Suprapubic skin (tissue), 4 donors: ENCODE results near the gene LILRA5. TPM values are rescaled to one million over a fixed set of nuclear protein-coding genes. Genes with fewer than 3 reads are reported as not detected.

Experiments used
- DNase-seq, 2 donors: peaks; one replicate each; pipeline ENCODE4 v3.0.0-alpha.2; 2019; ENCODE audit warnings: low spot score in 2 of 2
- H3K27ac ChIP-seq: fragments of 200-600 bp; sonication (generic); one replicate; pipeline ENCODE4 v1.5.1; 2019
- H3K27me3 ChIP-seq: fragments of 200-600 bp; sonication (generic); one replicate; pipeline ENCODE4 v1.5.1; 2019
- H3K36me3 ChIP-seq: fragments of 200-600 bp; sonication (generic); one replicate; pipeline ENCODE4 v1.5.1; 2019
- H3K4me1 ChIP-seq: fragments of 200-600 bp; sonication (generic); one replicate; pipeline ENCODE4 v1.5.1; 2019
- H3K4me3 ChIP-seq: fragments of 200-600 bp; sonication (generic); one replicate; pipeline ENCODE4 v1.5.1; 2019; ENCODE audit warnings: mild to moderate bottlenecking
- H3K9me3 ChIP-seq: fragments of 200-600 bp; sonication (generic); one replicate; pipeline ENCODE4 v1.5.1; 2019
- EP300 ChIP-seq: sonication (generic); formaldehyde crosslinking; IDR thresholded peaks from one replicate; pipeline ENCODE4 v1.6.1; 2017; ENCODE audit warnings: antibody characterized with exemption
- POLR2A ChIP-seq, 2 donors: fragments of 450-650 bp; IDR thresholded peaks; one replicate each; pipeline ENCODE4 v1.6.1; 2017; ENCODE audit warnings: antibody characterized with exemption in 2 of 2, mild to moderate bottlenecking in 2 of 2, moderate library complexity in 2 of 2
- POLR2AphosphoS5 ChIP-seq, 3 donors: sonication (generic); formaldehyde crosslinking; IDR thresholded peaks; one replicate each; pipeline ENCODE4 v1.6.1; 2017; ENCODE audit warnings: antibody characterized with exemption in 3 of 3
- WGBS: methylation state at CpG from one replicate; pipeline ENCODE4 v1.1.5; 2018; 5-methylcytosine and 5-hydroxymethylcytosine counted together
- total RNA-seq, 4 donors: library from RNA; depleted of rRNA; stranded (reverse); fragments of >200 nt; gene quantifications; one replicate each; pipeline ENCODE4 v1.1.0, GENCODE V29; 2016
- TF ChIP-seq, protein P1 (sequence below), 2 donors: fragments of 200-600 bp in 1 of 2; fragments of 450-650 bp in 1 of 2; sonication (generic) in 1 of 2; IDR thresholded peaks; one replicate each; pipeline ENCODE4 v1.5.1; 2016 to 2019; ENCODE audit warnings: antibody characterized with exemption in 2 of 2, mild to moderate bottlenecking in 1 of 2, moderate library complexity in 1 of 2

LILRA5 gene
- total RNA-seq, 4 donors from 2014 or later: not detected

DNA sequence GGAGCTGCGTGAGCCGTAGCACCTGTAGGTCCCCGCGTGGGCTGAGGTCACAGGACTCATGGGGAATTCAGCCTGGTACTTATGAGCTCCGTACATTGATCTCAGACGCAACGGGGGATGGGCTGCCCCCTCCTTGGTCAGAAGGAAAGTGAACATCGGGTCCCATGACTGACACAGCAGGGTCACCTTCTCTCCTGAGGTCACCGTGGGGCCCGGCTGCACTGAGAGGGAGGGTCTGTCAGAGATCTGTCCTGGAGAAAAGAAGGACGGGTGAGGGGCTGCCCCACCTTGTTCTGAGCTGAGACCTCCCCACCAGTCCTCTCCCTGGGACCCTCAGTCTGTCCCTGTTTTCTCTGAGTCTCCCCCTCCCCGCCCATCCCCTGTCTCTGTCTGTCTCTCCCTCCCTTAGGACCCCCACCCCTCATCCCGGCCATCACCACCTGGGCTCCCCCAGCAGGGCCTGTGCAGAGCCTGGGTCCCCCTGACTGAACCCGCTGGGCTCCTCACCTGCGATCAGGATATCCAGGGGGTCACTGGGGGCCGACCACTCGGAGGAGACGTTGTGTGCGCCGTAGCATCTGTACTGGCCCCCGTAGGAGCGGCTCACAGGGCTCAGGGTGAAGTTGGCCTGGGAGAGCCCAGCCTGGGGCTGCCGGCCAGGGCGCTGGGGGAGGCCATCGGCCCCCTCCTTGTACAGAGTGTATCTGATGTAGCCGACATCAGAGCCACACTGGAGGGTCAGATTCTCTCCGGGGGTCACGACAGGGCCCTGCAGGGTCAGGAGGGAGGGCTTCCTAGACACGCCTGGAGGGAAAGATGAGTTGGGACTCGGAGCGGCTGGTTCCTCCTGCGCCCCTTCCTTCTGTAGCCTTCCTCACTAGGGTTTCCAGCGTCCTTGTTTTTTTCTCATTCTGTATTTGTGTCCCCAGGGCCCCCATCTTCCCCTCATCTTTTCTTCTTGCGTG, 24.2 kb upstream of the LILRA5 start:
- DNase-seq: no peak
- no peak overlapping the region for H3K4me3 ChIP-seq
- TF ChIP-seq, protein P1, sequence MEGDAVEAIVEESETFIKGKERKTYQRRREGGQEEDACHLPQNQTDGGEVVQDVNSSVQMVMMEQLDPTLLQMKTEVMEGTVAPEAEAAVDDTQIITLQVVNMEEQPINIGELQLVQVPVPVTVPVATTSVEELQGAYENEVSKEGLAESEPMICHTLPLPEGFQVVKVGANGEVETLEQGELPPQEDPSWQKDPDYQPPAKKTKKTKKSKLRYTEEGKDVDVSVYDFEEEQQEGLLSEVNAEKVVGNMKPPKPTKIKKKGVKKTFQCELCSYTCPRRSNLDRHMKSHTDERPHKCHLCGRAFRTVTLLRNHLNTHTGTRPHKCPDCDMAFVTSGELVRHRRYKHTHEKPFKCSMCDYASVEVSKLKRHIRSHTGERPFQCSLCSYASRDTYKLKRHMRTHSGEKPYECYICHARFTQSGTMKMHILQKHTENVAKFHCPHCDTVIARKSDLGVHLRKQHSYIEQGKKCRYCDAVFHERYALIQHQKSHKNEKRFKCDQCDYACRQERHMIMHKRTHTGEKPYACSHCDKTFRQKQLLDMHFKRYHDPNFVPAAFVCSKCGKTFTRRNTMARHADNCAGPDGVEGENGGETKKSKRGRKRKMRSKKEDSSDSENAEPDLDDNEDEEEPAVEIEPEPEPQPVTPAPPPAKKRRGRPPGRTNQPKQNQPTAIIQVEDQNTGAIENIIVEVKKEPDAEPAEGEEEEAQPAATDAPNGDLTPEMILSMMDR (IDR thresholded peaks at IDR 0.05): no peak
- TF ChIP-seq POLR2A (IDR thresholded peaks at IDR 0.05): no peak
- no peak for TF ChIP-seq POLR2AphosphoS5 (IDR thresholded peaks at IDR 0.05)
- TF ChIP-seq EP300: no peak
- 65% methylated on average over 14 of the region's 34 CpGs for WGBS
- H3K36me3 ChIP-seq: no peaks in the 10 kb centered on the region
- H3K4me1 ChIP-seq: no peaks in the 10 kb centered on the region
- H3K27me3 ChIP-seq: peaks cover 6% of the 10 kb centered on the region
- no peaks in the 10 kb centered on the region for H3K9me3 ChIP-seq
- no peak overlapping the region for H3K27ac ChIP-seq

DNA sequence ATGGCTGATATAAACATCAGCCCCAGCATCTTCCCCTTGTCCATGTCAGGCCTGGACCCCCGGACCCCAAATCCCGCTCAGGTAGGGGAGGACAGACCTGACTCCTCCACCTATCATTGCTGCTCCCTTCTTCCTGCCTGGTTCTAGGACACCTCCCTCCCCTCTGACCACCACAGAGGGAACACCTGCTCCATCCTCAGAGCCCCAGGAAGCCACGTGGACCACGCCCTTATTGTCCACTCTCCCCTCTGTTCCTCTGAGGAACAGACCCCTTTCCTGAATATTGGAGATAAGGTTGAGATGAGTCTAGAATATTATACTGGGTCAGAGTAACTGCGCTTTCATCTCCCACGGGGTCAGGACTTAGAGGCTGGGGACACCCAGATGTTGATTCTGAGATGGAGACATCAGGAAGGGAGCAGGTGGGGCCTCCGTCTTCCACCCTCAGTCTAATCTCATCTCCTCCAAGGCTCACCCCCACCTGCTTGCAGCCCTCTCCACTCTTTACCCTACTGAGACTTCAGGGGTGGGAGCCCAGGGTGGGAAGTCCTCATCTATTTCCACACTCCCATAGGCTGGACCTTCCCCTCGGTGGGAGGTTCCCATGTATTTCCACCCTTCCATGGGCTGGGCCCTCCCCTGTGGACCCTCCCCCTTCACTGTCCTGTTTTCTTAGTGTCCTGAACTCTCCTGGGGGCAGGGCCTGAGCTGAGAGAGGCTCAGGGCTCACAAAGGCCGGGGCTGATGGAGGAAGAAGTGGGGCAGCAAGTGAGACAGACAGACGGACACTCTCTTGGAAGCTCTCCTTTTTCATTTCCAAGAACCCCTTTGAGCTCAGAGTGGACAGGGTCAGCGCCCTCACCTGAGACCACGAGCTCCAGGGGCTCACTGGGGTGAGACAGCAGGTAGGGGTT, 23.3 kb upstream of the LILRA5 start:
- DNase-seq: no peak
- Histone ChIP-seq H3K4me1 (no peaks in the 10 kb centered on the region), H3K4me3 (no peak overlapping the region), H3K9me3 (no peaks in the 10 kb centered on the region), H3K27ac (no peak overlapping the region), H3K36me3 (no peaks in the 10 kb centered on the region), H3K27me3 (peaks cover 10% of the 10 kb centered on the region)
- no peak for TF ChIP-seq POLR2A (IDR thresholded peaks at IDR 0.05)
- 79% methylated on average over 11 of the region's 12 CpGs for WGBS

DNA sequence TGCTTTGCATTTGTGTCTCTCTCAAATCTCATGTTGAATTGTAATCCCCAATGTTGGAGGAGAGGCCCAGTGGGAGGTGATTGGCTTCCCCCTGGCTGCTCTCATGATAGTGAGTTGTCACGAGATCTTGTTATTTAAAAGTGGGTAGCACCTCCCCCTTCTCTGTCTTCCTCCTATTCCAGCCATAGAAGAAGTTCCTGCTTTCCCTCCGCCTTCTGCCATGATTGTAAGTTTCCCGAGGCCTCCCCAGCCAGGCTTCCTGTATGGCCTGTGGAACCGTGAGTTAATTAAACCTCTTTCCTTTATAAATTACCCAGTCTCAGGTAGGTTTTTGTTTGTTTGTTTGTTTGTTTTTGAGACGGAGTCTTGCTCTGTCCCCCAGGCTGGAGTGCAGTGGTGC, 22.2 kb upstream of the LILRA5 start:
- TF ChIP-seq POLR2A (IDR thresholded peaks at IDR 0.05) (no peak), EP300 (no peak), POLR2AphosphoS5 (IDR thresholded peaks at IDR 0.05) (no peak)
- TF ChIP-seq, protein P1 (IDR thresholded peaks at IDR 0.05): no peak
- no peak for DNase-seq
- H3K4me3 ChIP-seq: no peak overlapping the region
- no peaks in the 10 kb centered on the region for H3K4me1 ChIP-seq
- WGBS: 47% methylated on average over 5 of the region's 5 CpGs
- no peaks in the 10 kb centered on the region for H3K9me3 ChIP-seq
- H3K27me3 ChIP-seq: peaks cover 10% of the 10 kb centered on the region
- H3K27ac ChIP-seq: no peak overlapping the region
- H3K36me3 ChIP-seq: no peaks in the 10 kb centered on the region

GRCh38 chr19:54333586-54334298, 20.8 kb upstream of the LILRA5 start:
- DNase-seq: no peak
- TF ChIP-seq POLR2A (IDR thresholded peaks at IDR 0.05) (no peak), EP300 (no peak), POLR2AphosphoS5 (IDR thresholded peaks at IDR 0.05) (no peak)
- TF ChIP-seq, protein P1 (IDR thresholded peaks at IDR 0.05): no peak
- WGBS: 87% methylated on average over 3 of the region's 3 CpGs

GRCh38 chr19:54332149-54332548, 19.2 kb upstream of the LILRA5 start:
- WGBS: 58% methylated on average over 4 of the region's 7 CpGs
- no peak for DNase-seq

More at GRCh38 chr19:54333586-54334298, 20.8 kb upstream of the LILRA5 start:
- Histone ChIP-seq H3K27me3 (peaks cover 10% of the 10 kb centered on the region), H3K36me3 (no peaks in the 10 kb centered on the region), H3K9me3 (no peaks in the 10 kb centered on the region), H3K4me3 (no peak overlapping the region), H3K27ac (no peak overlapping the region), H3K4me1 (no peaks in the 10 kb centered on the region)

More at GRCh38 chr19:54332149-54332548, 19.2 kb upstream of the LILRA5 start:
- no peak overlapping the region for H3K4me3 ChIP-seq
- no peaks in the 10 kb centered on the region for H3K9me3 ChIP-seq
- H3K36me3 ChIP-seq: no peaks in the 10 kb centered on the region
- H3K27me3 ChIP-seq: peaks cover 5% of the 10 kb centered on the region
- no peak overlapping the region for H3K27ac ChIP-seq
- TF ChIP-seq POLR2AphosphoS5 (IDR thresholded peaks at IDR 0.05) (no peak), POLR2A (IDR thresholded peaks at IDR 0.05) (no peak), EP300 (no peak)
- TF ChIP-seq, protein P1 (IDR thresholded peaks at IDR 0.05): no peak
- no peaks in the 10 kb centered on the region for H3K4me1 ChIP-seq
